HepG2 (cell line): Measurements from ENCODE around the gene GOLT1A. TPM values are rescaled to one million over a fixed set of nuclear protein-coding genes. Genes with fewer than 3 reads are reported as not detected.

Experiments
- ATF1 ChIP-seq: IDR thresholded peaks from 2 replicates; pipeline ENCODE4 v1.6.1; 2016; ENCODE audit warnings: mild to moderate bottlenecking, control low read depth
- ATM ChIP-seq: fragments of 450-650 bp; IDR thresholded peaks from 2 replicates; pipeline ENCODE4 v1.7.1; 2017; ENCODE audit warnings: mild to moderate bottlenecking, borderline replicate concordance
- E2F5 ChIP-seq: sonication (generic); formaldehyde crosslinking; conservative IDR thresholded peaks from 2 replicates; pipeline ENCODE4 v1.4.0; 2020; ENCODE audit warnings: missing genetic modification reagents
- EEA1 ChIP-seq: sonication (generic); formaldehyde crosslinking; IDR thresholded peaks from 2 replicates; pipeline ENCODE4 v1.5.1; 2020; ENCODE audit warnings: mild to moderate bottlenecking, missing genetic modification reagents, borderline replicate concordance
- FOXA3 ChIP-seq: IDR thresholded peaks from 2 replicates; pipeline ENCODE4 v1.6.1; 2016; ENCODE audit warnings: missing genetic modification reagents, missing compliant biosample characterization
- FOXK2 ChIP-seq: fragments of 450-650 bp; IDR thresholded peaks from 2 replicates; pipeline ENCODE4 v1.6.1; 2016
- GLI4 ChIP-seq: sonication (generic); formaldehyde crosslinking; IDR thresholded peaks from 2 replicates; pipeline ENCODE4 v1.5.1; 2020; ENCODE audit warnings: missing genetic modification reagents, mild to moderate bottlenecking, moderate library complexity, borderline replicate concordance
- HOXA5 ChIP-seq: sonication (generic); formaldehyde crosslinking; IDR thresholded peaks from 2 replicates; pipeline ENCODE4 v1.4.0; 2020; ENCODE audit warnings: missing genetic modification reagents
- HOXD1 ChIP-seq: sonication (generic); formaldehyde crosslinking; IDR thresholded peaks from 2 replicates; pipeline ENCODE4 v1.5.0; 2020; ENCODE audit warnings: missing genetic modification reagents
- IRF2 ChIP-seq: IDR thresholded peaks from 2 replicates; pipeline ENCODE4 v1.6.1; 2018; ENCODE audit warnings: missing genetic modification reagents, missing compliant biosample characterization
- KLF16 ChIP-seq, 2 experiments: sonication (generic) in 1 of 2; formaldehyde crosslinking in 1 of 2; IDR thresholded peaks; 2 replicates each; pipeline versions ENCODE4 v1.6.1 to v1.8.0; 2016 to 2023; ENCODE audit warnings: missing genetic modification reagents in 2 of 2, missing compliant biosample characterization in 1 of 2
- NFYB ChIP-seq: sonication (generic); formaldehyde crosslinking; IDR thresholded peaks from 2 replicates; pipeline ENCODE4 v1.4.0; 2020; ENCODE audit warnings: missing genetic modification reagents
- SAFB2 ChIP-seq: sonication (generic); formaldehyde crosslinking; IDR thresholded peaks from 2 replicates; pipeline ENCODE4 v1.5.1; 2020; ENCODE audit warnings: missing genetic modification reagents, low read depth, mild to moderate bottlenecking, borderline replicate concordance
- TBP ChIP-seq: sonication (generic); formaldehyde crosslinking; IDR thresholded peaks from 2 replicates; pipeline ENCODE4 v1.5.0; 2020; ENCODE audit warnings: missing genetic modification reagents
- TGIF2 ChIP-seq: IDR thresholded peaks from 2 replicates; pipeline ENCODE4 v1.6.1; 2016; ENCODE audit warnings: control low read depth, missing compliant biosample characterization
- ZBED4 ChIP-seq: sonication (generic); formaldehyde crosslinking; IDR thresholded peaks from 2 replicates; pipeline ENCODE4 v1.4.0; 2020; ENCODE audit warnings: missing genetic modification reagents, borderline replicate concordance
- ZFP1 ChIP-seq: IDR thresholded peaks from 2 replicates; pipeline ENCODE4 v1.6.1; 2016
- ZNF33A ChIP-seq: sonication (generic); formaldehyde crosslinking; IDR thresholded peaks from 2 replicates; pipeline ENCODE4 v1.5.1; 2020; ENCODE audit warnings: missing genetic modification reagents, mild to moderate bottlenecking, moderate library complexity, borderline replicate concordance
- ZNF367 ChIP-seq: sonication (generic); formaldehyde crosslinking; IDR thresholded peaks from 2 replicates; pipeline ENCODE4 v1.4.0; 2020; ENCODE audit warnings: missing genetic modification reagents, borderline replicate concordance
- ZNF431 ChIP-seq: sonication (generic); formaldehyde crosslinking; IDR thresholded peaks from 2 replicates; pipeline ENCODE4 v1.9.0; 2022; ENCODE audit warnings: missing genetic modification reagents, low read depth, mild to moderate bottlenecking, borderline replicate concordance
- ZNF562 ChIP-seq: sonication (generic); formaldehyde crosslinking; IDR thresholded peaks from 2 replicates; pipeline ENCODE4 v1.8.0; 2022; ENCODE audit warnings: missing genetic modification reagents, borderline replicate concordance
- ZNF572 ChIP-seq: sonication (generic); formaldehyde crosslinking; IDR thresholded peaks from 2 replicates; pipeline ENCODE4 v1.5.1; 2020; ENCODE audit warnings: mild to moderate bottlenecking, missing genetic modification reagents
- ZNF607 ChIP-seq: sonication (generic); formaldehyde crosslinking; IDR thresholded peaks from 2 replicates; pipeline ENCODE4 v1.5.1; 2020; ENCODE audit warnings: missing genetic modification reagents, mild to moderate bottlenecking, borderline replicate concordance
- ZNF614 ChIP-seq: IDR thresholded peaks from 2 replicates; pipeline ENCODE4 v1.6.1; 2018; ENCODE audit warnings: missing biosample characterization, missing genetic modification reagents, inconsistent platforms, borderline replicate concordance
- ZNF672 ChIP-seq: sonication (generic); formaldehyde crosslinking; IDR thresholded peaks from 2 replicates; pipeline ENCODE4 v1.8.1; 2022; ENCODE audit warnings: missing genetic modification reagents
- ZNF746 ChIP-seq: sonication (generic); formaldehyde crosslinking; IDR thresholded peaks from 2 replicates; pipeline ENCODE4 v1.8.0; 2022; ENCODE audit warnings: mild to moderate bottlenecking, missing genetic modification reagents
- ZNF761 ChIP-seq: sonication (generic); formaldehyde crosslinking; conservative IDR thresholded peaks from 2 replicates; pipeline ENCODE4 v1.4.0; 2020; ENCODE audit warnings: mild to moderate bottlenecking, missing genetic modification reagents
- ZNF850 ChIP-seq: sonication (generic); formaldehyde crosslinking; conservative IDR thresholded peaks from 2 replicates; pipeline ENCODE4 v1.9.0; 2021; ENCODE audit warnings: mild to moderate bottlenecking, missing genetic modification reagents
- polyA plus RNA-seq, 8 experiments: library from polyadenylated mRNA; depleted of rRNA in 3 of 8; stranded (reverse) in 7 of 8; unstranded in 1 of 8; fragments of >200 nt; fragmentation: Illumina TruSeq in 4 of 8; extraction: Trizol in 4 of 8; gene quantifications; 2 replicates each; pipeline versions ENCODE4 v1.2.1 to v1.2.3, GENCODE V29; 2011 to 2016; ENCODE audit warnings: low read depth in 4 of 8, missing spikeins in 1 of 8, mixed read lengths in 1 of 8; ENCODE audit not compliant: insufficient read depth in 1 of 8
- total RNA-seq, 5 experiments: library from RNA; depleted of rRNA; stranded (reverse); fragments of >200 nt; fragmentation: Illumina TruSeq; extraction: Trizol; gene quantifications; 2 replicates each; pipeline ENCODE4 v1.2.3, GENCODE V29; 2016; ENCODE audit warnings: low read depth in 1 of 5

Gene GOLT1A
- total and polyA plus RNA-seq, 2 of the 13 experiments (the other 11 are each of a cell fraction or from before 2014, with no cell fraction given) = 25.8 to 28.0 TPM

GRCh38 chr1:204254031-204254661, 40.4 kb upstream of the GOLT1A start (continued):
- TF ChIP-seq ZNF33A (CRISPR knock-in tag) (no peak), ZNF431 (CRISPR knock-in tag) (peak; percentile 73; the same call in 1 of the 2 replicates), ZNF367 (CRISPR knock-in tag) (no peak), KLF16 (CRISPR knock-in tag; IDR thresholded peaks at IDR 0.05) (peak in 1 of 2 experiments; percentile 23; a peak in 1 of 4 replicates), SAFB2 (peak; percentile 41; the same call in 1 of the 2 replicates), ZBED4 (CRISPR knock-in tag) (peak; percentile 93), ZNF562 (CRISPR knock-in tag) (no peak), EEA1 (no peak), TBP (CRISPR knock-in tag) (no peak), HOXD1 (CRISPR knock-in tag) (0 out of 2 replicates have a peak, but pooled peaks have one; percentile 32), ZNF614 (peak; percentile 76; the same call in 1 of the 2 replicates), ZNF572 (no peak), FOXA3 (CRISPR knock-in tag) (peak; percentile 92), ATF1 (CRISPR knock-in tag) (0 out of 2 replicates have a peak, but pooled peaks have one; percentile 41), ZFP1 (CRISPR knock-in tag) (peak; percentile 86), NFYB (peak; percentile 12; the same call in 1 of the 2 replicates), GLI4 (CRISPR knock-in tag) (no peak), FOXK2 (peak; percentile 84), IRF2 (CRISPR knock-in tag) (peak; percentile 73; the same call in 1 of the 2 replicates), TGIF2 (CRISPR knock-in tag) (no peak), ZNF761 (CRISPR knock-in tag) (peak; percentile 78; the same call in 1 of the 2 replicates), ZNF746 (peak; percentile 73; the same call in 1 of the 2 replicates), E2F5 (CRISPR knock-in tag) (no peak), ATM (no peak), HOXA5 (CRISPR knock-in tag) (no peak), ZNF672 (CRISPR knock-in tag) (no peak), ZNF607 (CRISPR knock-in tag) (peak; percentile 83), ZNF850 (CRISPR knock-in tag) (no peak)
